ENCODE measurements around the gene SMAP2.

Gene SMAP2

GRCh38 chr1:40391688-40392145 lies 18.2 kb downstream of the SMAP2 start:
- DNase-seq: no peak

GRCh38 chr1:40392221-40392620 lies 18.7 kb downstream of the SMAP2 start:
- DNase-seq: no peak

GRCh38 chr1:40393173-40393572 lies 19.6 kb downstream of the SMAP2 start:
- DNase-seq: no peak

GRCh38 chr1:40394491-40395172 lies 21.1 kb downstream of the SMAP2 start:
- DNase-seq: no peak

- DNase-seq: no peak
These were observed 22.0 kb downstream of the SMAP2 start for GRCh38 chr1:40395190-40396175.

GRCh38 chr1:40396420-40396819 lies 22.9 kb downstream of the SMAP2 start:
- no peak for DNase-seq

GRCh38 chr1:40397258-40397657 lies 23.7 kb downstream of the SMAP2 start:
- no peak for DNase-seq

GRCh38 chr1:40399984-40400704 lies 26.6 kb downstream of the SMAP2 start:
- no peak for DNase-seq

GRCh38 chr1:40401473-40402201 lies 28.1 kb downstream of the SMAP2 start:
- DNase-seq: no peak

- DNase-seq: peak; percentile 22
These were observed 31.3 kb downstream of the SMAP2 start for GRCh38 chr1:40404670-40405462.

GRCh38 chr1:40405812-40406211 lies 32.3 kb downstream of the SMAP2 start:
- DNase-seq: no peak

- DNase-seq: no peak
These were observed 33.9 kb downstream of the SMAP2 start for GRCh38 chr1:40407453-40407852.

- no peak for DNase-seq
These were observed 35.9 kb downstream of the SMAP2 start for GRCh38 chr1:40409467-40409866.

GRCh38 chr1:40411294-40411693 lies 37.8 kb downstream of the SMAP2 start:
- DNase-seq: no peak

GRCh38 chr1:40411843-40412242 lies 38.3 kb downstream of the SMAP2 start:
- DNase-seq: no peak

GRCh38 chr1:40413527-40414252 lies 40.2 kb downstream of the SMAP2 start:
- DNase-seq: no peak

- no peak for DNase-seq
These were observed 40.8 kb downstream of the SMAP2 start for GRCh38 chr1:40414331-40414730.

- no peak for DNase-seq
These were observed 43.2 kb downstream of the SMAP2 start for GRCh38 chr1:40416709-40417108.

- DNase-seq: no peak
These were observed 48.2 kb downstream of the SMAP2 start for GRCh38 chr1:40421431-40422384.

Data from NCI-H226 (cell line).